SK-N-MC (cell line): ENCODE measurements around the gene BBC3.

Experiments
- DNase-seq: peaks from one replicate; pipeline ENCODE4 v3.0.0-alpha.2; 2011; ENCODE audit warnings: low read depth, low spot score
- H3K27ac ChIP-seq: fragments of 200-600 bp; sonication (generic); 2 replicates; pipeline ENCODE4 v1.5.1; 2016; ENCODE audit warnings: mixed run types
- H3K36me3 ChIP-seq: fragments of 200-600 bp; sonication (generic); 2 replicates; pipeline ENCODE4 v1.6.1; 2017; ENCODE audit warnings: antibody characterized with exemption, low read length, mixed read lengths; ENCODE audit not compliant: insufficient read depth
- H3K4me3 ChIP-seq: fragments of 200-600 bp; sonication (generic); 2 replicates; pipeline ENCODE4 v1.5.1; 2016
- H3K9ac ChIP-seq: fragments of 200-600 bp; sonication (generic); 2 replicates; pipeline ENCODE4 v1.8.0; 2017; ENCODE audit warnings: mixed run types, mixed read lengths; ENCODE audit not compliant: insufficient read length
- H3K9me3 ChIP-seq: fragments of 200-600 bp; sonication (generic); 2 replicates; pipeline ENCODE4 v1.6.1; 2017; ENCODE audit warnings: low read depth, mild to moderate bottlenecking, antibody characterized with exemption, low read length, moderate library complexity, mixed read lengths
- EZH2 ChIP-seq: fragments of 200-600 bp; sonication (generic); IDR thresholded peaks from one replicate; pipeline ENCODE4 v1.6.1; 2017; ENCODE audit warnings: antibody characterized with exemption
- FOXP2 ChIP-seq: optimal IDR thresholded peaks from 2 replicates; pipeline ENCODE3; 2011; ENCODE audit warnings: mild to moderate bottlenecking, moderate library complexity; ENCODE audit not compliant: insufficient read depth; ENCODE audit errors: extremely low read length, control extremely low read depth
- POLR2AphosphoS5 ChIP-seq: IDR thresholded peaks from 2 replicates; pipeline ENCODE4 v1.6.1; 2012; ENCODE audit warnings: mild to moderate bottlenecking, low read depth, low read length, borderline replicate concordance

The BBC3 gene

GRCh38 chr19:47228168-47228936 is 2.6 kb downstream of the BBC3 start:
- no peak overlapping the region for H3K9ac ChIP-seq
- H3K27ac ChIP-seq = no peak overlapping the region

GRCh38 chr19:47227352-47228167 is 3.4 kb downstream of the BBC3 start:
- no peak overlapping the region for H3K27ac ChIP-seq
- TF ChIP-seq POLR2AphosphoS5 (no peak), EZH2 (no peak), FOXP2 (no peak)
- no peak overlapping the region for H3K4me3 ChIP-seq
- DNase-seq = no peak
- H3K36me3 ChIP-seq = no peaks in the 10 kb centered on the region
- no peak overlapping the region for H3K9ac ChIP-seq
- H3K9me3 ChIP-seq = no peaks in the 10 kb centered on the region

More at GRCh38 chr19:47228168-47228936, 2.6 kb downstream of the BBC3 start:
- no peak for TF ChIP-seq FOXP2
- no peak for TF ChIP-seq EZH2
- TF ChIP-seq POLR2AphosphoS5 = no peak
- DNase-seq = no peak
- Histone ChIP-seq H3K36me3 (no peaks in the 10 kb centered on the region), H3K4me3 (no peak overlapping the region), H3K9me3 (no peaks in the 10 kb centered on the region)

- Histone ChIP-seq H3K36me3 (no peaks in the 10 kb centered on the region), H3K4me3 (peak overlapping the region; percentile 81), H3K9ac (peak overlapping the region; percentile 81), H3K9me3 (no peaks in the 10 kb centered on the region), H3K27ac (peak overlapping the region; percentile 91)
- TF ChIP-seq FOXP2 (no peak), POLR2AphosphoS5 (no peak)
- no peak for DNase-seq
Observed at GRCh38 chr19:47226426-47227351, 4.3 kb downstream of the BBC3 start.

GRCh38 chr19:47225746-47226425 is 5.1 kb downstream of the BBC3 start:
- TF ChIP-seq POLR2AphosphoS5 (peak; percentile 90), FOXP2 (no peak), EZH2 (no peak)
- peak overlapping the region; percentile 92 for H3K27ac ChIP-seq
- peak overlapping the region; percentile 81 for H3K4me3 ChIP-seq
- DNase-seq = no peak
- peak overlapping the region; percentile 81 for H3K9ac ChIP-seq
- H3K9me3 ChIP-seq = no peaks in the 10 kb centered on the region
- no peaks in the 10 kb centered on the region for H3K36me3 ChIP-seq

GRCh38 chr19:47221890-47222289 is 9.1 kb downstream of the BBC3 start:
- TF ChIP-seq EZH2 (no peak), POLR2AphosphoS5 (no peak), FOXP2 (no peak)
- Histone ChIP-seq H3K9ac (no peak overlapping the region), H3K36me3 (no peaks in the 10 kb centered on the region), H3K4me3 (no peak overlapping the region), H3K9me3 (no peaks in the 10 kb centered on the region), H3K27ac (no peak overlapping the region)
- DNase-seq = no peak

GRCh38 chr19:47221080-47221841 is 9.7 kb downstream of the BBC3 start:
- no peak for DNase-seq
- Histone ChIP-seq H3K9ac (no peak overlapping the region), H3K36me3 (no peaks in the 10 kb centered on the region), H3K4me3 (no peak overlapping the region), H3K27ac (no peak overlapping the region), H3K9me3 (no peaks in the 10 kb centered on the region)
- TF ChIP-seq POLR2AphosphoS5 = no peak
- no peak for TF ChIP-seq EZH2
- no peak for TF ChIP-seq FOXP2

GRCh38 chr19:47215581-47215980 is 15.4 kb downstream of the BBC3 start:
- no peak for TF ChIP-seq POLR2AphosphoS5
- TF ChIP-seq FOXP2 = no peak
- TF ChIP-seq EZH2 = no peak

More at GRCh38 chr19:47215581-47215980, 15.4 kb downstream of the BBC3 start:
- Histone ChIP-seq H3K27ac (no peak overlapping the region), H3K9me3 (no peaks in the 10 kb centered on the region), H3K4me3 (no peak overlapping the region), H3K9ac (no peak overlapping the region), H3K36me3 (peaks cover 11% of the 10 kb centered on the region)
- DNase-seq = no peak
